Measurements from ENCODE around the gene ROR1.

GRCh38 chr1:63858153-63858552 lies 84.3 kb downstream of the ROR1 start:
- TF ChIP-seq SP1 (CRISPR knock-in tag; IDR thresholded peaks at IDR 0.05): no peak
- no peak for TF ChIP-seq EZH2 (IDR thresholded peaks at IDR 0.05; ENCODE audit: borderline replicate concordance, low read depth, low read length)
- no peak for TF ChIP-seq MBD1 (CRISPR knock-in tag; IDR thresholded peaks at IDR 0.05)
- no peak for TF ChIP-seq RAD21 (CRISPR knock-in tag; conservative IDR thresholded peaks at IDR 0.05 in 1 of 2, IDR thresholded peaks at IDR 0.05 in 1 of 2)
- TF ChIP-seq, protein P1, sequence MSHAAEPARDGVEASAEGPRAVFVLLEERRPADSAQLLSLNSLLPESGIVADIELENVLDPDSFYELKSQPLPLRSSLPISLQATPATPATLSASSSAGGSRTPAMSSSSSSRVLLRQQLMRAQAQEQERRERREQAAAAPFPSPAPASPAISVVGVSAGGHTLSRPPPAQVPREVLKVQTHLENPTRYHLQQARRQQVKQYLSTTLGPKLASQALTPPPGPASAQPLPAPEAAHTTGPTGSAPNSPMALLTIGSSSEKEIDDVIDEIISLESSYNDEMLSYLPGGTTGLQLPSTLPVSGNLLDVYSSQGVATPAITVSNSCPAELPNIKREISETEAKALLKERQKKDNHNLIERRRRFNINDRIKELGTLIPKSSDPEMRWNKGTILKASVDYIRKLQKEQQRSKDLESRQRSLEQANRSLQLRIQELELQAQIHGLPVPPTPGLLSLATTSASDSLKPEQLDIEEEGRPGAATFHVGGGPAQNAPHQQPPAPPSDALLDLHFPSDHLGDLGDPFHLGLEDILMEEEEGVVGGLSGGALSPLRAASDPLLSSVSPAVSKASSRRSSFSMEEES (CRISPR knock-in tag; IDR thresholded peaks at IDR 0.05): no peak
- TF ChIP-seq ARNT (IDR thresholded peaks at IDR 0.05): no peak
- TF ChIP-seq, protein P2, sequence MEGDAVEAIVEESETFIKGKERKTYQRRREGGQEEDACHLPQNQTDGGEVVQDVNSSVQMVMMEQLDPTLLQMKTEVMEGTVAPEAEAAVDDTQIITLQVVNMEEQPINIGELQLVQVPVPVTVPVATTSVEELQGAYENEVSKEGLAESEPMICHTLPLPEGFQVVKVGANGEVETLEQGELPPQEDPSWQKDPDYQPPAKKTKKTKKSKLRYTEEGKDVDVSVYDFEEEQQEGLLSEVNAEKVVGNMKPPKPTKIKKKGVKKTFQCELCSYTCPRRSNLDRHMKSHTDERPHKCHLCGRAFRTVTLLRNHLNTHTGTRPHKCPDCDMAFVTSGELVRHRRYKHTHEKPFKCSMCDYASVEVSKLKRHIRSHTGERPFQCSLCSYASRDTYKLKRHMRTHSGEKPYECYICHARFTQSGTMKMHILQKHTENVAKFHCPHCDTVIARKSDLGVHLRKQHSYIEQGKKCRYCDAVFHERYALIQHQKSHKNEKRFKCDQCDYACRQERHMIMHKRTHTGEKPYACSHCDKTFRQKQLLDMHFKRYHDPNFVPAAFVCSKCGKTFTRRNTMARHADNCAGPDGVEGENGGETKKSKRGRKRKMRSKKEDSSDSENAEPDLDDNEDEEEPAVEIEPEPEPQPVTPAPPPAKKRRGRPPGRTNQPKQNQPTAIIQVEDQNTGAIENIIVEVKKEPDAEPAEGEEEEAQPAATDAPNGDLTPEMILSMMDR (IDR thresholded peaks at IDR 0.05 in 2 of 3, conservative IDR thresholded peaks at IDR 0.05 in 1 of 3; ENCODE audit: insufficient read depth in 2 of 3, low read depth in 1 of 3, low read length in 3 of 3): no peak
- TF ChIP-seq MNT (conservative IDR thresholded peaks at IDR 0.05): no peak
- TF ChIP-seq ZFX (CRISPR knock-in tag; IDR thresholded peaks at IDR 0.05): no peak
- TF ChIP-seq ARID3B (CRISPR knock-in tag; IDR thresholded peaks at IDR 0.05; ENCODE audit: borderline replicate concordance): no peak
- no peak for TF ChIP-seq U2AF2 (optimal IDR thresholded peaks at IDR 0.05; ENCODE audit: low read depth, low read length)
